ENCODE measurements around the gene GSTA4.

GRCh38 chr6:53028467-53028866 lies 33.4 kb upstream of the GSTA4 start:
- no peak for TF ChIP-seq POLR2A (IDR thresholded peaks at IDR 0.05; ENCODE audit: low read depth, low read length)
- TF ChIP-seq TAF1 (IDR thresholded peaks at IDR 0.05; ENCODE audit: low read depth, low read length): no peak
